Activated naive CD8-positive, alpha-beta T cell (primary cell): ENCODE measurements around the gene CCDC110.
A peak's percentile ranks its signal among the peaks of the same experiment; 100 is the strongest.
"Not testable (repeated sequence)": the region's sequence is repeated elsewhere in the genome, so short reads cannot be mapped to it uniquely, and the experiment has no call there.

ENCODE experiments used
- H3K27ac Mint-ChIP-seq: one replicate; pipeline ENCODE4 v1.8.0; 2021; ENCODE audit warnings: mixed read lengths
- H3K27me3 Mint-ChIP-seq: one replicate; pipeline ENCODE4 v1.8.0; 2021; ENCODE audit warnings: mixed read lengths
- H3K36me3 Mint-ChIP-seq: one replicate; pipeline ENCODE4 v1.8.0; 2021; ENCODE audit warnings: mixed read lengths
- H3K4me1 Mint-ChIP-seq: one replicate; pipeline ENCODE4 v1.8.0; 2021; ENCODE audit warnings: low read depth, mixed read lengths
- H3K4me3 Mint-ChIP-seq: one replicate; pipeline ENCODE4 v1.8.0; 2021; ENCODE audit warnings: mild to moderate bottlenecking, mixed read lengths
- H3K9me3 Mint-ChIP-seq: one replicate; pipeline ENCODE4 v1.8.0; 2021; ENCODE audit warnings: low read depth, mixed read lengths

CCDC110 gene

GRCh38 chr4:185471235-185472102, at the start of gene CCDC110:
Gene CCDC110 (minus strand): TSS chr4:185471733. CDS start chr4:185471683, 50 bp downstream.
- peak within 1 kb of the TSS; percentile 66 for H3K27ac Mint-ChIP-seq
- no peaks in the 10 kb centered on the region for H3K9me3 Mint-ChIP-seq
- peak within 1 kb of the TSS; percentile 95 for H3K4me3 Mint-ChIP-seq
- H3K4me1 Mint-ChIP-seq = peaks cover 10% of the 10 kb centered on the region
- no peaks in the 10 kb centered on the region for H3K27me3 Mint-ChIP-seq
- no peaks in the 10 kb centered on the region for H3K36me3 Mint-ChIP-seq

DNA sequence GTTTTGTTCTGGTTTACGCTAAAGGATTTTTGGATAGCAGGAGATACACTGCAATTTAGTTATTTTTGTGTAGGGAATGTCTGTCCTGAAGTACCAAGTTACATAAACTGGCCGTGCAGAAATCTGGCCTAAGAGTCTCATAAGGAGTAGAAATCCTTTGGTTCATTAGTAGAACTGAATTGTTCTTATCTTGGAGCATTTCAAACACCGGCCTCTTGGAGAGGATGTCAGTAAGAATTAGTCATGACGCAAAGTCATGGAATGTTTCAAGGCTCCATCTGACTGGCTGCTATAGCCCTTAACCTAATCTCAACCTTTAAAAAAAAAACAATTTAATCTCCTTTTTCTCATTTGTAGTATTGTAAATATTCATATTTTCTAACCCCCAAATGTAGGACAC, 48.6 kb upstream of the CCDC110 start:
- no peaks in the 10 kb centered on the region for H3K4me1 Mint-ChIP-seq
- no peak overlapping the region for H3K4me3 Mint-ChIP-seq
- no peaks in the 10 kb centered on the region for H3K36me3 Mint-ChIP-seq
- peaks cover 14% of the 10 kb centered on the region for H3K27me3 Mint-ChIP-seq
- no peak overlapping the region for H3K27ac Mint-ChIP-seq
- H3K9me3 Mint-ChIP-seq = no peaks in the 10 kb centered on the region

- Mint-ChIP-seq H3K4me3 (no peak overlapping the region), H3K36me3 (no peaks in the 10 kb centered on the region), H3K27ac (no peak overlapping the region), H3K4me1 (peaks cover 8% of the 10 kb centered on the region), H3K9me3 (no peaks in the 10 kb centered on the region), H3K27me3 (peaks cover 21% of the 10 kb centered on the region)
Measured at GRCh38 chr4:185518494-185518893, 47.0 kb upstream of the CCDC110 start.

DNA sequence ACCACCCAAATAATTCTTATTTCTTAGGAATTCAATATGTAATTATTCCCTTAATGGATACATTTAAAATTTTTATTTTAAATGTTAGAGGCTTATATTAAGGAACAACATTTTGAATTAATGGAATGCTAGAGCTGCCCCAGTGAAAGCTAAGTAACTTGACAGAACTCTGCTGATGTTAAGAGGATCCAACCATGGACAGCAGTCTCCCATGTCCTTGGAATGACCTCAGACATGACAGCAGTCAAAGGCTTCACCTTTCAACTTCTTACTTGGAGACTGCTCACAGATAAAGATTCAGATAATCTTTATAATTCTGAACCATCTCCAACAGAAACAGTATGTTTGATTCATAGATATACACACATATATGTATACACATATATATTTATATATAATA, 46.5 kb upstream of the CCDC110 start:
- Mint-ChIP-seq H3K27me3 (peaks cover 24% of the 10 kb centered on the region), H3K27ac (no peak overlapping the region), H3K4me3 (no peak overlapping the region), H3K4me1 (peaks cover 12% of the 10 kb centered on the region), H3K36me3 (no peaks in the 10 kb centered on the region), H3K9me3 (no peaks in the 10 kb centered on the region)

- no peaks in the 10 kb centered on the region for H3K9me3 Mint-ChIP-seq
- H3K27me3 Mint-ChIP-seq = peaks cover 35% of the 10 kb centered on the region
- peaks cover 17% of the 10 kb centered on the region for H3K4me1 Mint-ChIP-seq
- no peak overlapping the region for H3K27ac Mint-ChIP-seq
- no peak overlapping the region for H3K4me3 Mint-ChIP-seq
- no peaks in the 10 kb centered on the region for H3K36me3 Mint-ChIP-seq
Measured at GRCh38 chr4:185515248-185515647, 43.7 kb upstream of the CCDC110 start.

DNA sequence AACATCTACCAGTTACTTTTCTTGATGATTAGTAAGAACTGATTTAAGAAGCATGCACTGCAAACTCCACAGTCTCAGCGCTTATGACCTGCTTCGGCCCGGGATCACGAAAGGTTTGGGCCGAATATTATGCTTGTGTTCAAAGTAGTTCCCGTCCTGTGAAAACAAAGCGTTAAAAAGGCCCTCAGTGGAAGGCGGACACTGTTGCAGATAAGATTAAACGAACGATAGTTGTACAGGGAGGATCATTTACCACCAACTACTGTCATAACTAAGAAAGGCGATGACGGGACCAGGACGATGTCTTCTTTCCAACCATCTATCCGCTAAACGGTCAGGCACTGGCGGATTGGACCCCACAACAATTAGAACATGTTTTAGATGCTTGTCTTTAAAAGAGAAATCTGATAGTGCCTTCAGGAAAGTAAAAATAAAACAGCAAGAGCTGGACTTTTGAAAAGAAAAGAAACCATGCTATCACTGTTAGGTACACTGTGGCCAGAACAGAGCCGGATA, 42.7 kb upstream of the CCDC110 start:
- Mint-ChIP-seq H3K27ac (no peak overlapping the region), H3K4me1 (peaks cover 17% of the 10 kb centered on the region), H3K9me3 (no peaks in the 10 kb centered on the region), H3K4me3 (no peak overlapping the region), H3K36me3 (no peaks in the 10 kb centered on the region), H3K27me3 (peaks cover 39% of the 10 kb centered on the region)

GRCh38 chr4:185513489-185514181, 42.1 kb upstream of the CCDC110 start:
- no peaks in the 10 kb centered on the region for H3K9me3 Mint-ChIP-seq
- H3K27me3 Mint-ChIP-seq = peaks cover 37% of the 10 kb centered on the region
- peaks cover 17% of the 10 kb centered on the region for H3K4me1 Mint-ChIP-seq
- H3K27ac Mint-ChIP-seq = no peak overlapping the region
- H3K4me3 Mint-ChIP-seq = peak overlapping the region; percentile 64
- no peaks in the 10 kb centered on the region for H3K36me3 Mint-ChIP-seq

DNA sequence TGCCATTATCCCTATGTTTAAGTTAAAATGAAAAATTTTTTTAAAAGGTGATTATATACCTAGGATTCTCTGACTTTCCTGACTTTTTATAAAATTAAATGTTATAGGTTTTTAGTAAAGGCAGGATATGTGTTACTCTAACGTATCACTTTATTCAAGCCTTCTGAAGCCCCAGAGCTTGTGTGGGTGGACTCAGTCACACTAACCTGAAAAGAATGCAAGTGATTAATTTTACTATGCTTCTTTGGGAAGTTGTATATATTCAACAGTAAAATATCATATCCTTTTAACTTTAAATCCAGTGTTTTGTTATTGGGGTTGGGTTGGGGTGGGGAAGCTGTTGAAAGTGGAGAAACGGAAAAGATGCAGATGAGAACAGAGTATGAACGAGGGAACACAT, 41.0 kb upstream of the CCDC110 start:
- Mint-ChIP-seq H3K27ac (no peak overlapping the region), H3K27me3 (peaks cover 41% of the 10 kb centered on the region), H3K36me3 (no peaks in the 10 kb centered on the region), H3K4me3 (no peak overlapping the region), H3K4me1 (peaks cover 17% of the 10 kb centered on the region), H3K9me3 (no peaks in the 10 kb centered on the region)

GRCh38 chr4:185511243-185511642, 39.7 kb upstream of the CCDC110 start:
- H3K27ac Mint-ChIP-seq, H3K36me3 Mint-ChIP-seq, H3K4me3 Mint-ChIP-seq, H3K9me3 Mint-ChIP-seq: not testable (repeated sequence)
- Mint-ChIP-seq H3K27me3 (peaks cover 43% of the 10 kb centered on the region), H3K4me1 (peaks cover 17% of the 10 kb centered on the region)

DNA sequence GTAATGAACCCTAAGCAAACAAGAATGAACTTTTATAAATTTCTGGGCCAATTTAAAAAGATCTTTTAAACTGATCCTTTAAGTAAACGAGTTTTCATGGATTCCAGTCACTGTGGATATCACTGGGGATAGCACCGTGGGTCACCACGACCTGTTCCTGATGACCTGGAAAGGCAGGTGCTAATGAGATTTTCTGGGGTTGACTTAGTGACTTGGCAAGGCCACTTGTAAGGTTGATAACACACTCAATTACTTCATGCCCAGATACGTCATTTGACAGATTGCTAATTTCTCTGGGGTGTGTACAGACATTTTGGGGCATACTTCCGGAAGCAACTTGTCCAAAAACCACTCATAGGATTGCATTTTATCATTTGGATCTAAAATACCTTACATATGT, 39.3 kb upstream of the CCDC110 start:
- H3K36me3 Mint-ChIP-seq = no peaks in the 10 kb centered on the region
- H3K9me3 Mint-ChIP-seq = no peaks in the 10 kb centered on the region
- H3K27ac Mint-ChIP-seq = no peak overlapping the region
- no peak overlapping the region for H3K4me3 Mint-ChIP-seq
- peaks cover 45% of the 10 kb centered on the region for H3K27me3 Mint-ChIP-seq
- H3K4me1 Mint-ChIP-seq = peaks cover 17% of the 10 kb centered on the region

GRCh38 chr4:185508181-185508580, 36.6 kb upstream of the CCDC110 start:
- no peaks in the 10 kb centered on the region for H3K36me3 Mint-ChIP-seq
- H3K27me3 Mint-ChIP-seq = peaks cover 37% of the 10 kb centered on the region
- no peaks in the 10 kb centered on the region for H3K9me3 Mint-ChIP-seq
- H3K4me1 Mint-ChIP-seq = peaks cover 6% of the 10 kb centered on the region
- no peak overlapping the region for H3K4me3 Mint-ChIP-seq
- H3K27ac Mint-ChIP-seq = no peak overlapping the region

DNA sequence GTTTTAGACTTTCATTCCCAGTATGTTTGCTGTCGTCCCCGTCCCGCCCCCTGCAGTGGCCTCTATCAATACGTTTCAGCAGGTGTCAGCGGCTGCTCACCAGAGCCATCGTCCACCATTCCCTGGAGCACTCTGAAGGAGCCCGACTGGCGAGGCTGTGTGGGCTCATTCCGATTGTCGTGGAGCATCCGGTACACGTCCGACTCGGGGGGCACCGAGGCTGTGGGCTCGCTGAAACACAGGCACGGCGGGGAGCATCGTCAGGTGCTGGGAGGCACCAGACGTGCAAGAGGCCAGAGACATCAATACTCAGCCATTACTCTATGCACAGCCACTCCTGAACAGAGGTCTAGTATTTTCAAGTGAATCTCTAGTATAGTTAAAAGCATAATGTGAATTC, 34.9 kb upstream of the CCDC110 start:
- peaks cover 30% of the 10 kb centered on the region for H3K27me3 Mint-ChIP-seq
- H3K27ac Mint-ChIP-seq = no peak overlapping the region
- H3K36me3 Mint-ChIP-seq = no peaks in the 10 kb centered on the region
- no peak overlapping the region for H3K4me3 Mint-ChIP-seq
- no peaks in the 10 kb centered on the region for H3K4me1 Mint-ChIP-seq
- H3K9me3 Mint-ChIP-seq = no peaks in the 10 kb centered on the region

DNA sequence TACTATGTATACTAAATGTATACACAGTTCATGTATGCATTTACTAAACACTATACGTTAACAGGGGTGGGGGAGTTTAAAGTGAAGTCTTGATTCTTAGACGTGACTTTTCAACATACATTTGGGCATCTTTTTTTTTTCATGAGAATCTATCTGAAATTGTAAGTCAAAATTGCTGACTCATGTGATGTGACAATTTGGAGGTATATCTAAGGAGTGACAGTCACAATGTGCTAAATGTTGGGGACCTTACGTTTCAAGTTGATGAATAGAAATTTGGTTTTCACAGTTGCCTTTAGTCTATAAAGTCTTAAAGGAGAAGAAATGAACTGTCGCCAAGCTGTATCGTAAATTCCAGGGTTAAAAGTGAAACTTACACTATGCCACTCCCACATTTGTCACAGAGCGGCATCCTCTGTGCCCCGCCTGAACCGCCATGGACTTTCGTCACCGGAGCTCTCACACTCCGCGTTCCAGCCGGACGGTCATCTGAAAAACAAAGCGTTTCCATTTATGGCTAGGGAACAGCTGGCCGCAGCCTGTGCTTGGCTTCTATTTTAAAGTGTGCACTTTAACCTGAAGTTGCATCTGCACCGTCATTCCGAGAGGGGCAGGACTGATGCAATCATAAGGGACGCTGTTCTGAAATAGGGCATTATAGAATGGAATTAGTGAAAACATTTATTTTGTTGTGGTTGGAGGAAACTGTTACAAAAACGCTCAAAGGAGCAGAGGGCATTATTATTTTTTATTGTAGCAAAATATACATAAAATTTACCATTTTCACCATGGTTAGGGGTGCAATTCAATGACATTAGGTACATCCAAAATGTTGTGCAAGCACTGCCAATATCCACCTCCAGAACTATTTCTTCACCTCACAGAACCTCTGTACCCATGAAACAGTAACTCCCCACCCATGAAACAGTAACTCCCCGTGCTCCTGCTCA, 32.8 kb upstream of the CCDC110 start:
- Mint-ChIP-seq H3K9me3 (peaks cover 7% of the 10 kb centered on the region), H3K36me3 (no peaks in the 10 kb centered on the region), H3K27ac (no peak overlapping the region), H3K4me1 (no peaks in the 10 kb centered on the region), H3K4me3 (no peak overlapping the region), H3K27me3 (peaks cover 32% of the 10 kb centered on the region)

DNA sequence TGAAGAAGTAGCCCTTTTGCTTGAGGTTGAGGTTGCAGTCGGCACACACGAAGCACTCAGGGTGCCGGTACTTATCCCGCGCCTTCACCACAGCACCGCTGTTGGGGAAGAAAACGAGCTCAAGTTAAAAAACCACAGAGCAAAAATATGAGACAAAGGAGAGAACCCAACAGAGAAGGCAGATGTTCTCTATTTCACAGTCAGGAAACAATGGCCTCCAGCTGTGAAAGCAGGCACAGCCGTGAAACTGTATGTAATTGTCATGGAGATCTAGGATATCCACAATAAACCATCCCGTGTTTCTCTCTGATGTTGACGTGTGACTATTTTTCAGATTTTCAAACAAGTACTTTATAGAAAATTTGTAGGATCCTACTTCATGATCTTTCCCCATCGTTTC, 30.9 kb upstream of the CCDC110 start:
- no peak overlapping the region for H3K4me3 Mint-ChIP-seq
- H3K9me3 Mint-ChIP-seq = peaks cover 7% of the 10 kb centered on the region
- no peaks in the 10 kb centered on the region for H3K4me1 Mint-ChIP-seq
- H3K27me3 Mint-ChIP-seq = peaks cover 25% of the 10 kb centered on the region
- H3K27ac Mint-ChIP-seq = no peak overlapping the region
- H3K36me3 Mint-ChIP-seq = no peaks in the 10 kb centered on the region
